ENCODE measurements around the gene TTC9.

TTC9 gene

GRCh38 chr14:70708717-70709570 lies 67.2 kb downstream of the TTC9 start:
- no peak for ATAC-seq
- TF ChIP-seq ARNTL (CRISPR knock-in tag; IDR thresholded peaks at IDR 0.05; ENCODE audit: borderline replicate concordance, low read depth) (no peak), PATZ1 (CRISPR knock-in tag; IDR thresholded peaks at IDR 0.05; ENCODE audit: borderline replicate concordance) (no peak), CSDC2 (CRISPR knock-in tag; IDR thresholded peaks at IDR 0.05) (no peak)

GRCh38 chr14:70709726-70710382 lies 68.1 kb downstream of the TTC9 start:
- no peak for ATAC-seq
- TF ChIP-seq BACH2 (CRISPR knock-in tag; IDR thresholded peaks at IDR 0.05; ENCODE audit: borderline replicate concordance) = no peak
- no peak for TF ChIP-seq OSR1 (CRISPR knock-in tag; IDR thresholded peaks at IDR 0.05)
- no peak for TF ChIP-seq PPARA (CRISPR knock-in tag; IDR thresholded peaks at IDR 0.05; ENCODE audit: borderline replicate concordance)
- no peak for TF ChIP-seq SNAI2 (CRISPR knock-in tag; IDR thresholded peaks at IDR 0.05)
- TF ChIP-seq ZFP30 (CRISPR knock-in tag; IDR thresholded peaks at IDR 0.05) = no peak
- TF ChIP-seq CREB5 (CRISPR knock-in tag; IDR thresholded peaks at IDR 0.05; ENCODE audit: low read depth) = no peak

GRCh38 chr14:70711451-70711850 lies 69.7 kb downstream of the TTC9 start:
- TF ChIP-seq GLIS3 (CRISPR knock-in tag; IDR thresholded peaks at IDR 0.05) (no peak), PPARA (CRISPR knock-in tag; IDR thresholded peaks at IDR 0.05; ENCODE audit: borderline replicate concordance) (no peak), CREB5 (CRISPR knock-in tag; IDR thresholded peaks at IDR 0.05; ENCODE audit: low read depth) (no peak), ZNF8 (CRISPR knock-in tag; IDR thresholded peaks at IDR 0.05) (no peak), ZFP30 (CRISPR knock-in tag; IDR thresholded peaks at IDR 0.05) (no peak), ZC3H10 (CRISPR knock-in tag; IDR thresholded peaks at IDR 0.05) (no peak), ZNF565 (CRISPR knock-in tag; conservative IDR thresholded peaks at IDR 0.05; ENCODE audit: low read depth) (no peak), CSRNP3 (CRISPR knock-in tag; IDR thresholded peaks at IDR 0.05) (no peak)
- ATAC-seq = no peak

GRCh38 chr14:70713096-70713495 lies 71.4 kb downstream of the TTC9 start:
- ATAC-seq = no peak
- TF ChIP-seq BACH2 (CRISPR knock-in tag; IDR thresholded peaks at IDR 0.05; ENCODE audit: borderline replicate concordance) (no peak), ZC3H10 (CRISPR knock-in tag; IDR thresholded peaks at IDR 0.05) (no peak), ISL1 (CRISPR knock-in tag; IDR thresholded peaks at IDR 0.05) (no peak)

GRCh38 chr14:70713511-70713916 lies 71.8 kb downstream of the TTC9 start:
- TF ChIP-seq OSR1 (CRISPR knock-in tag; IDR thresholded peaks at IDR 0.05) (no peak), SNAI2 (CRISPR knock-in tag; IDR thresholded peaks at IDR 0.05) (no peak), TCF4 (CRISPR knock-in tag; IDR thresholded peaks at IDR 0.05; ENCODE audit: borderline replicate concordance) (no peak), TSHZ2 (CRISPR knock-in tag; IDR thresholded peaks at IDR 0.05) (no peak), ZNF565 (CRISPR knock-in tag; conservative IDR thresholded peaks at IDR 0.05; ENCODE audit: low read depth) (no peak), ARNTL (CRISPR knock-in tag; IDR thresholded peaks at IDR 0.05; ENCODE audit: borderline replicate concordance, low read depth) (no peak), ZNF8 (CRISPR knock-in tag; IDR thresholded peaks at IDR 0.05) (no peak), RARB (CRISPR knock-in tag; IDR thresholded peaks at IDR 0.05) (no peak)
- no peak; the same call in 1 of the 3 replicates for ATAC-seq
